Fibroblast of gingiva (primary cell): Measurements from ENCODE around the gene TMEM74B.
"Not testable (repeated sequence)": the region's sequence is repeated elsewhere in the genome, so short reads cannot be mapped to it uniquely, and the experiment has no call there.

ENCODE experiments used
- DNase-seq: peaks from one replicate; pipeline ENCODE4 v3.0.0-alpha.2; 2011; ENCODE audit warnings: low read depth

The TMEM74B gene

DNA sequence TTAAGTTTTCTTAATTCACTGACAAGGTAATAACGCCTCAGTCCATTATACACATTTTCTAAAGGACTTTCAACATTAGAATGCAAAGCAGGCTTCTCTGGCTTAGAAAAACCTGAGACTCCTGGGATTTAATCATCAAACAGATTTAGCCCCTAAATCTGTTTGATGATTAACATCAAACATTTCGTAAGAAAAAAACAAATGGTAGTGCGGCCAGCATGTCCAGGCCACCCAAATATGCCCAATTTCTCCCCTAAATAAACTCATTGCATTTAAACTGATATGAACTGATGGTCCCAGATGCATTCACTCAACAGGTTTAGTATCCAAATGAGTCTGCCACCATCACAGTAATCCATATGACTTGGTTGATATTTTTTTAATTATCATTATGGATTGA lies 6.2 kb downstream of the TMEM74B start:
- no peak for DNase-seq

DNA sequence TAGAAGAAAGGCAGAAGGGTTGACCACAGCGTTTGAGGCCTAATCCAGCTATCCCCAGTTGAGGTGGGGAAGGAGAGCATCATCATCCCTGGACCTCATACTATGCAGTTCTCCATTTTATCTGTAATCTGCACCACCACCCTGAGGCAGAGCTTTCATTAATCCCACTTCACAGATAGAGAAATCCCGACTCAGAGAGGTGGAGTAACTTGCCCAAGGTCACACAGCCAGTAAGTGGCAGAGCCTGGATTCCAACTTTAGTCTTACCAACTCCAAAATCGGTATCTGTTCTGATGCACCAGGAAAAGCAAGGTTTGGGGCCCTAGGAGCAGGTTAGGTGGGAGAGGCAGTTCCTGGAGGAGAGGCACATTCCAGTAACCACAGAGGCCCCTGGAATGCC lies 6.7 kb downstream of the TMEM74B start:
- DNase-seq: no peak

GRCh38 chr20:1177680-1178079 lies 7.1 kb downstream of the TMEM74B start:
- DNase-seq: no peak

DNA sequence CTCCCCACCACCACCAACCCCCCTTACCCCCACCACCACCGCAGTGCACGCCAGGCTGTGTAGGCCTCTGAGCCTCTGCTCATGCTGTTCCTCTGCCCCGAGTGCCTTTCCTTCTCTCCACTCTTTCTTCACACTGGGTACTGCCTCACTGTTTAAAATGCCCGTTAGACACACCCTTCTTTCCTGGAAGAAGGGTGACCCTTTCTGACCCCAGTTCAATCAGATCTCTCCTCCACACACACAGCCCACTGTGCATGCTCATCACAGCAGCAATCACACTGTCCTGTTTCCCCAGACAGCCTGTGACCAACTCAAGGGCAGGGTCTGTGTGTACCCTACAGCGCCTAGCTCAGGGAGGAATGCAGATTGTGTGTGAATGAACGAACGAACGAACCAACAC lies 10.0 kb downstream of the TMEM74B start:
- no peak for DNase-seq

GRCh38 chr20:1173698-1174097 lies 11.1 kb downstream of the TMEM74B start:
- DNase-seq: no peak

- peak; percentile 14 for DNase-seq
Measured at GRCh38 chr20:1171461-1172093, 13.2 kb downstream of the TMEM74B start.

- no peak for DNase-seq
Measured at GRCh38 chr20:1169224-1169623, 15.6 kb downstream of the TMEM74B start.

DNA sequence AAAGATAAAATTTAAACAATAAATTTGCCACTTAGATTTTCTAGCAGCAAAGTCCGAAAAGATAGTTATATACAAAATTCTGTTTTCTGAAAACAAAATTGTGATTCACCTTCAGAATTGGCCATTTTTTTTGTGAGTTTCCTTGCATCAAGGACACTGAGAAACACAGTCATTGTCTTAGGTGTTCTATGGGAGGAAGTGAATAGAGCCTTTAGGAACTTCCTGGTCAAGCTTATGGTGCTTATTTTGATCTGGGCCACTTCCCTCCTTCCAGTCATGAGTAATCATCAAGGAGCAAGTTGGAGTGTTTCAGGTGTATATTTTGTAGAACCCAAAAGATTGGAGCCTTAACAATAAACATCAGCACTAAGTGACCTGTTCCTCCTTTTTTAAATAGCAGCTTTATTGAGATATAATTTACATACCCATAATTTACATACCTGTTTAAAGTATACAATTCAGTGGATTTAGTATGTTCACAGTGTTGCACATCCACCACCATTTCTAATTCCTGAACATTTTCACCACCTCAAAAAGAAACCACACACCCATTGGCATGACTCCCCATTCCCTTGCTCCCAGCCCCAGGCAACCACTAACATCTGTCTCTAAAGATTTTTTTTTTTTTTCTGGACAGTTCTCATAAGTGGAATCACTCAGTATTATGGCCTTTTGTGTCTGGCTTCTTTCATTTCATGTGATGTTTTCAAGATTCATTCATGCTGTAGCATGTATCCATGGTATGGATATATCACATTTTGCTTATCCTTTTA lies 17.6 kb downstream of the TMEM74B start:
- no peak for DNase-seq

DNA sequence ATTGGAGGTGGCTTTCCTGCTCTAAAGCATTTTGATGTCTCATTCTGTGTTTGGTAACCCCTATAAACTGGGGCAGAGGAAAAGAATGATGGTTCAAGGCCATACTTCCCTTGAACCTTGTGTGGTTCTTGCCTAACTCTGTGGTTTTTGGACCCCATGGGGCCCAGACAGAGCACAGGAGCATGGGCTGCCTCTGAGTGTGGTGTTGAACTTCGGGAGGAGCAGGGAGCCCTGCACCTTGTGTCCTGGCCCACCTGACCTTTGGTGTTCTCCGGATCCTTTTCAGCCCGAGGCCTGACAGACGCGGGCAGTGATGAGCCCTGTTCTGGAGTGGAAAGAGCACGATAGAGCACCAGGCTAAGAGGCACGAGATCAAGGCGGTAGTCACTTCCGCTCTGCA lies 18.8 kb downstream of the TMEM74B start:
- no peak for DNase-seq

GRCh38 chr20:1165521-1165920 lies 19.3 kb downstream of the TMEM74B start:
- DNase-seq: no peak

DNA sequence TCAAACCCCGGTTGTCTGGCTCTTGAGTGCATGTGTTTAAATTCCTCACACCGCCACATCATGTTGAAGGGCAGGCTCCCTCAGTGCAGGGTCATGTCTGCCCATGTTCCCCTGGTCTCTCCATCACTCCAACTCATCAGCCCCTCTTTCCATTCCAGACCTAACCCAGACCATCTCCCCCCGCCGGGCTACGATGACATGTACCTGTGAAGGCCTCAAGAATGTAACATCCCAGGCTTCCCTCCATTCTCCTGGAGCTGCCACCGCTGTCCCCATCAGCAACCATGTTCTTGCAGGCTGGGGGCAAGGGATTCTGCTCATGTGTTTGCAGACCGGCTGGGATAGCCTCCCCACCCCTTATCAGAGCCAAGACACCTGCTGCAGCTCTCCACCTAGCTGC lies 19.9 kb downstream of the TMEM74B start:
- DNase-seq: no peak

DNA sequence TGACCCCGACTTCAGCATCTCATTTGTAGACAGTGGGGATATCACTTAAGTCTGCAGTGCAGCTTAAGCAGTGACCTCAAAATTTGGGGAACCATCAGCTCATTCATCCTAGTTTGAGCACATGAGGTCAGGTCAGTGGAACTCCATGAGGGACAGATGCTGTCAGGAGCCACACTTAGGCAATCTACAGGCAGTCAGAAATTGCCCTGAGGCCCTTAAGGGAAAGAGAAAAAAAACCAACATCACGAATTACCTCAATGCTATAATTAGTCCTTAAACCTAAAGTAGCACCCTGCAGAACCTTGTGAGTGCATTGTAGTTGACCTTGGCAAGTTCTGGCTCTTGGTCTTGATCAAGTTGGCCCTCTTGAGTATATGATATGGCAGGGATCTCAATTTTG lies 21.1 kb downstream of the TMEM74B start:
- no peak for DNase-seq

- DNase-seq: no peak
Measured at GRCh38 chr20:1163105-1163504, 21.7 kb downstream of the TMEM74B start.

DNA sequence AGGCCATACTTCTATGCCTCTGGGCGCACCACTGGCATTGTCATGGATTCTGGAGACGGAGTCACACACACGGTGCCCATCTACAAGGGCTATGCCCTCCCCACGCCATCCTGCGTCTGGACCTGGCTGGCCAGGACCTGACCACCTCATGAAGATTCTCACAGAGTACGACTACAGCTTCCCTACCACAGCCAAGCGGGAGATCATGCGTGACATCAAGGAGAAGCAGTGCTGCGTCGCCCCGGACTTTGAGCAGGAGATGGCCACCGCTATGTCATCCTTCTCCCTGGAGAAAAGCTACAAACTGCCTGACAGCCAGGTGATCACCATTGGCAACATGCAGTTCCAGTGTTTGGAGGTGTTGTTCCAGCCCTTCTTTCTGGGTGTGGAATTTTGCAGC lies 23.8 kb downstream of the TMEM74B start:
- DNase-seq: no peak

DNA sequence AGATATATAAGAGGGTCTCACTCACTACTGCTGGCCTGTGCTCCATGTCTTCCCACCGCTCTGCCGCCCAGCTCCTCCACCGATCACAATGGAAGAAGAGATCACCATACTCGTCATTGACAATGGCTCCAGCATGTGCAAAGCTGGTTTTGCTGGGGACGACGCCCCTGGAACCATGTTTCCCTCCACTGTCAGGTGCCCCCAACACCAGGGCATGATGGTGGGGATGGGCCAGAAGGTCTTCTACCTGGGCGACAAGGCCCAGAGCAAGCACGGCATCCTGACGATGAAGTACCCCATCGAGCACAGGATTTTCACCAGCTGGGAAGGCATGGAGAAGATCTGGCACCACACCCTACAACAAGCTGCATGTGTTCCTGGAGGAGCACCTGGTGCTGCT lies 24.3 kb downstream of the TMEM74B start:
- no peak for DNase-seq

GRCh38 chr20:1155342-1155741 lies 29.4 kb downstream of the TMEM74B start:
- DNase-seq: no peak

DNA sequence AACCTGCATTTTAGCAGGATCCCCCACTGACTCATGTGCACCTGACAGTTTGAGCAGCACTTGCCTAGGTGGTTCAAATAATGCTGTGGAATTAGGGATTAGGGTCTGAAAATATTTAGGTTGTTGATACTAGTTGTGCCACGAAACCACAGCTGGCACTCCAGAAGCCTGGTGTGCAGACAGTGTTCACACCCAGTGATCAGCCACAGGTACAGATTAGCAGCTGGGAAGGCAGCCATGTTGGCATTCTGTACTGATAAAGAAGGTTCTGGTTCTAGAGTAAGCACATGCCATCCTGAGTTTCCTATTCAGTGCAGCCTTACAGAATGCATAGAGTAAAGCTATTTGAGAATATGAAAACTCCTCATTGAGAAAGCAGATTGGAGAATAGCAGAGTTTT lies 30.1 kb downstream of the TMEM74B start:
- DNase-seq: no peak

DNA sequence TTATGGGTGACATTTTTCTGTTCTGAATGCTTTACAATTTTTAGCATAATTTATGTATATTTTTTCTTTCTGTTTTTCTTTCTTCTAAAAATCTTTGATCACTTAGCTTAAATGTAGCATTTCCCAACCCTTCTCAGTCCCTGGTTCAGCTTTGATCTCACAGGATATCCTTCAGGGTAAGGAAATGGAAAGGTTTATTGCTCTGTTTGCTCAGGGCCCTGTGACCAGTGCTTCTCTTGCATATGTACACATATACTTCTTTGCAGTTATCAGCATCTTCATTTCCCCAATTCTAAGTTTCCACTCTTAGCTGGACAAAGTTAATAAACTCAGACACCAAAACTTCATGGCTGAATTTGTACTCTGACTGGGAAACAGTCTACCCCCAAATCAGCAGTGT lies 30.6 kb downstream of the TMEM74B start:
- DNase-seq: no peak

DNA sequence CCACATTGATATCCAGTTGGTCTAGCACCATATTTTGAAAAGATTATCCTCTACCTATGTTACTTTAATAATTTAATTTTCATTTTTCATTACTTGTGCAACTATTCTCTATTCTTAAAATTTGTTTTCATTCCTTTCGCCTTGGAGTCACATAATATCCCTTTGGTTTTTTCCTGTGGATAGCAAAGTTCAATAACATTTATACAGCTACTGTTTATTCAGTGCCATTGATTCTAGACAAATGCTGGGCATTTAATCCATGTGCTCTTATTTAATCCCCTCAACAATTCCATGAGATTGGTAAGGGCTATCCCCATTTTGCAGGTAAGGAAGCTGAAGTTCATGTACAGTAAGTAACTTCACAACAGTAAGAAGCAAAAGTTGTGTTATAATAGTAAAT lies 33.8 kb downstream of the TMEM74B start:
- DNase-seq: no peak

GRCh38 chr20:1150218-1150617 lies 34.6 kb downstream of the TMEM74B start:
- no peak for DNase-seq

GRCh38 chr20:1149812-1150211 lies 35.0 kb downstream of the TMEM74B start:
- DNase-seq: not testable (repeated sequence)

DNA sequence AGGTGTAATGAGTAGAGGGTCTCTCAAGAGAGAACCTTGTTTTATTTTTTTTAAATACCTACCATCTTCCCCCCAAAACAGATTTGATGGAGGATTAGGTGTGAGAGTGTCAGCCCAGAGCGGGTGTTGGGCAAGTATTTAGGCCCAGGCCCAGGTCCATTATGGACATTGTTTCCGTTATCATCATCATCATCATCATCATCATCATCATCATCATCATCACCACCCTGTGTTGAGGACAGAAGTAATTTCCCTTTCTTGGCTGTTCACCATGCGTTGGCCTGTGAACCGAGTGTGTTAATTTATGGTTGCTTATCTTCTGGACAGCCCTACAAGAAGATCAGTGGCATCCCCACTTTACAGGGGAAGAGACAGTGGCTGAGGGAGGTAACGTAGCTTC lies 37.8 kb downstream of the TMEM74B start:
- no peak for DNase-seq

GRCh38 chr20:1144401-1145172 lies 40.2 kb downstream of the TMEM74B start:
- DNase-seq: no peak
